ENCODE results near the gene DLEC1. TPM values are rescaled to one million over a fixed set of nuclear protein-coding genes. Genes with fewer than 3 reads are reported as not detected.
A peak's percentile ranks its signal among the peaks of the same experiment; 100 is the strongest.
"Not testable (repeated sequence)": the region's sequence is repeated elsewhere in the genome, so short reads cannot be mapped to it uniquely, and the experiment has no call there.

The DLEC1 gene
- total RNA-seq, 1 donor from 2014 or later, result 0.41 TPM

DNA sequence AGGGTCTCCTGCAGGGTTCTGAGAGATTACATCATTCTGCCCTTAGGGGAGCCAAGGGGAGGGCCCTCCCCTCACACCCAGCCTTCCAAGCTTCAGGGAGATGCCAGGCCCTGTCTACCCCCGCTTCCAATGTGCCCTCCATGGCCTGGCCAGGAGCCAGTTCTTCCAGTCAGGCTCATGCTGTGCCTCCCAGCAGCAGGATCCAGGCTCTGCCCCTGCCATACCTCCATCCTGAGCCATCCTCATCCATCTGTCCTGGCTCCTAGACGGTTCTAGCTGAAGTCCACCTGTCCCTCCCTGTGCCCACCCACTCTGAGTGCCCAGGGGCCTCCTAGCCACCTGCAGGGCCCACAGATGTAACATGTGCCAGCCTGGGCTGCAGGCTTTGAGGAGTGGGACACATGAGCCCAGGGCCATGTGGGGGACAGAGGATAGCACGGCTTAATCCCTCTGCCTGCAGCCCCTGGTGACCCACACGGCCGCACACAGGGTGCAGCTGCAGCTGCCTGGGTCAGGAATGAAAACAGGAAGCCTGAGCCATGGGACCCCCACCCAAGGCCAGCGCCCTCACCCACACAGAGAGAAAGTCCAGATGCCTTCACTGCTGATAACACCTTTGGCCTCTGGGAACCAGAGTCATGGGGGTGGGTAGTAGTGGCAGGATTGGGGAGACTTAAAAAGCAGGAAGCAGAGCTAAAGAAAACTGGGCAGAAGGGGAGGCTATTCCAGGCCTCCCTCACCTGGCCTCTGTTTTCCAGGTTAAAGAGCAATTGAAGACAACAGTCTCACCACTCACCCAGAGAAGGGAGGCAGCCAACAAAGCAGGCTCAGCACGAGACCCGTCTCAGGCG lies 21.3 kb upstream of the DLEC1 start:
- FAIRE-seq (no peak), DNase-seq (ENCODE audit: low spot score in 2 of 2) (no peak)

GRCh38 chr3:38018296-38019266 lies 20.4 kb upstream of the DLEC1 start:
- FAIRE-seq (no peak), DNase-seq (ENCODE audit: low spot score in 2 of 2) (no peak)

GRCh38 chr3:38019658-38020341 lies 19.2 kb upstream of the DLEC1 start:
- FAIRE-seq, result no peak
- DNase-seq (ENCODE audit: low spot score in 2 of 2), result no peak

DNA sequence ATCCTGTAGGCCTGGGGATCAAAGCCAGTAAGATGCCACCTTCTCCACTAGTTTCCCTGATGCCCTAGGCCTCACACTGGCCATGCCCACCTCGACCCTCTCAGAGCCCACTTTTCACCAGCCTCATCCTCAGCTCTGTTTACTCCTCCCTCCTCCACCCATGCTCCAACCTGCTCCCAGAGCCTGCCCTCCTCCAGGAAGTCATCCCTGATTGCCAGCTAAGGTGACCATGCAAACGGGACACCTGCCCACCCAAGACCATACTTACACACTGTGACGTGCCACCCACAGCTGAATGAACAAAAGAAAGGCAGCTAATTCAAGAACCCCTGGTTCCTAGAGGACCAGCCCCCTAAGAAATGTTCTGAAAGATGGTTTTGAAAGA lies 18.7 kb upstream of the DLEC1 start:
- FAIRE-seq, result no peak

DNA sequence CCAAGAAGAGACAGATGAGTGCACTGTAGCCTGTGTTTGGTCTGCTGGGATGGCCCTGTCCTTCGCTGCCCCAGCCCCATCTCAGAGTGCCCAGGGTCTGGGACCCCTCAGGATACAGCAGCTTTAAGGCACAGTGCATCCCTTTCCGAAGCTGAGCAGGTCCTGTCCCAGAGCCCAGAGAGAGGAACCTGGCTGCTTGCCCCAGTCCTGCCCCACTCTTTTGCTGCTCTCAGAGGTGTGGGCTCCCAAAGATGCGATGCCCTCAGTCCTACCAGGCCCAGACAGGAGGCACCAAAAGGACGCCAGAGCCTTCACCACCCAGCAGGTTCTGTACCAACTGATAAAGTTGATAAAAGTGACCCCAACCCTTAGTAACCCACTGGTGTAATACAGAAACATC lies 17.8 kb upstream of the DLEC1 start:
- DNase-seq (ENCODE audit: low spot score in 2 of 2) (no peak), FAIRE-seq (no peak)

More for the DNA sequence above, 18.7 kb upstream of the DLEC1 start:
- DNase-seq (ENCODE audit: low spot score in 2 of 2), result no peak

GRCh38 chr3:38022301-38022700 lies 16.7 kb upstream of the DLEC1 start:
- DNase-seq (ENCODE audit: low spot score in 2 of 2) (no peak), FAIRE-seq (no peak)

DNA sequence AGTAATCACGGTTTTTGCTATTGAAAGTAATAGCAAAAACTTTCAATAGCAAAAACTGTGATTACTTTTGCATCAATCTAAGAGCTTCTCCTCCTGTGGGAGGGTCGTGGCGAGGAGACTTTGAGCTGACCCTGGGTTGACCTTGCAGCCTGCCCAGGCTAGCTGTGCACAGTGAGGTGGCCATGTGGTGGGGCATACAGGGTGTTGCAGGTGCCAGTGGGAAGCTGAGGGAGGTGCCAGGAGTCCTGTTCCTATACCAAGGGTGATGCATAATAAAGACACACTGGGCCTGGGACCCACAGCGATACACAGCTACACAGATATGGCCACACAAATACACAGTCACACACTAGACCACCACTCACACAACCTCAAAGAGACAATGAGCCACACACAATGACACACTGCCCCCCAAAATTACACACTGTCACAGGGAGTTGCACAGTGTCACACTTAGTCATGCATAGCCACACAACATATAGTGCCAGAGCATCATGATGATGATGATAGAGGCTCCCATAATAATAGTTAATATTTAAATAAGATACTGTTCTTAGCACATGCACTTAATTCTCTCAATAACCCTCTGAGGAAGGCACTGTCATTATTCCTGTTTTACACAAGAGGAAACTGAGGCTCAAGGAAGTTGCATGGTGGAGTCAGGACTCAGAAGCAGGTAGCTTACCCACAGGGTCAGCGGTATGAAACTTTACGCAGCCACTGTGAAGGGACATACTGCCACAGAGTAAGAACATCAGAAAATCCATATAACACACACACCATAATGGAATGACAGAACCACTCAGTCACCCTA lies 15.9 kb upstream of the DLEC1 start:
- FAIRE-seq, result no peak

DNA sequence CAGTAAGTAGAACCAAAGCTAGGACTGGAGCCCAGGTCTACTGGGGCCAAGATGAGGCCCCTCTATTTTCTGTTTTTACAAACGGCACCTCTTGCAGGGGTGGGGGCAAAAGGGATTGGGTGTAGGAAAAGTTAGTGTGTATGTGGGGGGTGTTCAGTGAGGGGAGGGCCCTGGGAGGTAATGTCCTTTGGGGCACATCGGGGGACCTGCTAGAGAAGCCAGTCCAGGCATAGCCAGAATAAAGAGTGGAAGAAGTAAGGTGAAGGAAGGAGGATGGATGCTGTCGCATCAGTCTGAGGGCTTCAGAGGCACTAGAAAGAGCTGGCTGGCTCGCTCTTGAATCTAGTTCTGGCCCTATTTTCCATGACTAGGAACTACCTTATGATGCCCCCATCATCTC lies 12.2 kb upstream of the DLEC1 start:
- DNase-seq (ENCODE audit: low spot score in 2 of 2) (no peak), FAIRE-seq (no peak)

More for the DNA sequence above, 15.9 kb upstream of the DLEC1 start:
- DNase-seq (ENCODE audit: low spot score in 2 of 2), result no peak

GRCh38 chr3:38027466-38028465 lies 11.2 kb upstream of the DLEC1 start:
- DNase-seq (ENCODE audit: low spot score in 2 of 2), result no peak
- FAIRE-seq, result no peak

DNA sequence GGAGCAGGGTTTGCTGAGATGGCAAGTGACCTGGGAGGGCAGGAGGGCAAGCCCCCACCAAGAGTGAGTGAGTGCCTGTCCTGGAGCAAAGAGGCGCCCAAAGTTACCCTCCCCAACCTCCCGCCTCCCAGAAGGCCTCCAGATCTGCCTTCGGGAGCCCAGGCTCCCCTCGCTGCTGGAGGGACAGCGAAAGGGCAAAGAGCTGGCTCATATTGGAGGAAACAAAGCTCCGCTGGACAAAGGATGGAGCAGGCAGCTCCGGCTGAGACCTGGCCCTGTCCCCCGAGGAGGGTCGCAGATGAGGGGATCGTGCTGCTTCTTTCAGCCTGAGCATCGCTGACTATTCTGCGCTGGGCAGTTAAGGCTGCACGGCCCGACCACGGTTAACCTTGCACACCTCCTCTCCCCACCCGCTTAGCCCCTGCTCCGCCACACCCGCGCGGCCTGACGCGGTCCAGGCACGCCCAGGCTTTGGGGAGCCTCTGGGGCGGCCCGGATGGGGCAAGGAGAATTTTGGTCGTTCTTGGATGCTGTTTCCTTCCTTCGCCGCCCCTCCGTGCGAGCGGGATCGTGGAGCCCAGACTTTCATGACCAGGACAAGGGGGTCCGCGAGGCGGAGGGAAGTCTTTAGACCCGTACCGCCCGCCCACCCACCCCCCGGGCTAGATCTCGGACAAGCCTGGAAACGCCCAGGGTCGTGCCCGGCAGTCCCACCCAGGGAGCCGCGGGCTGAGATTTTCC lies 10.2 kb upstream of the DLEC1 start:
- no peak for DNase-seq (ENCODE audit: low spot score in 2 of 2)
- no peak for FAIRE-seq

DNA sequence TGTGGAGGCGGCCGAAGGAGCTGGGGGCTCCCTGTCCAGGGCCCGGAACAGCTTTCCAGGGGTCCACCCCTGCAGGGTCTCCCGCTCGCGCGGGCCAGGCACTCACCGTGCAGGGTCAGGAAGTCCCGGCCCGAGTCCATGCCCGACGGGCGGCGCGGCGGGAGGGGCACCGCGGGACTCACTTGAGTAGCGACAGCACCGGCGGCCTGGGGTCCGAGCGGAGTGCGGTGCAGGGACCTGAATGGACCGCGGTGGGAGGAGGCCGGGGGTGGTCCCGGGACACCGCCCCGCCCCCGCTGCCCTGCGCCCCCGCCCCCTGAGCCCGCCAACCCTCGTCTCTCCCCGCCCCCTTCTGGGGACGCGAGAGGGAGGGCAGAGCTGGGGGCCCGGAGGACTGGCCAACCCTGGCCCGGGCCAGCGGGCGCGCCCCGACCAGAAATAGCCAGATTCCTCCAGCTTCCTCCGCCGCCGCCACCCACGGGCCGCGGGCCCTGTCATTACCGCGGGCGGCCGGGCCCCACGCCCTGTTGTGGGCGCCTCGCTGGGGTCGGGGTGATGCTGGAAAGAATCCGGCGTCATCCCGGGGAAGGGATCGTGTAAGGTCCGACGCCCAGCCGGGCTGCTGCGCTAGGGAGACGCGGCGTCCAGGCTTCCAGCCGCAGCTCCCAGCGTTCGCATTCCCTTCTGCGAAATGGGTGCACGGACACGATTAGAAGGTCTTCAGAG lies 9.4 kb upstream of the DLEC1 start, which contains the start of gene PLCD1:
TSS of gene PLCD1 (minus strand) at position 243 of the 726 bp plus-strand sequence. CDS start at position 140, 103 bp downstream.
- DNase-seq (ENCODE audit: low spot score in 2 of 2) (peak; percentile 82 to 90), FAIRE-seq (no peak)

DNA sequence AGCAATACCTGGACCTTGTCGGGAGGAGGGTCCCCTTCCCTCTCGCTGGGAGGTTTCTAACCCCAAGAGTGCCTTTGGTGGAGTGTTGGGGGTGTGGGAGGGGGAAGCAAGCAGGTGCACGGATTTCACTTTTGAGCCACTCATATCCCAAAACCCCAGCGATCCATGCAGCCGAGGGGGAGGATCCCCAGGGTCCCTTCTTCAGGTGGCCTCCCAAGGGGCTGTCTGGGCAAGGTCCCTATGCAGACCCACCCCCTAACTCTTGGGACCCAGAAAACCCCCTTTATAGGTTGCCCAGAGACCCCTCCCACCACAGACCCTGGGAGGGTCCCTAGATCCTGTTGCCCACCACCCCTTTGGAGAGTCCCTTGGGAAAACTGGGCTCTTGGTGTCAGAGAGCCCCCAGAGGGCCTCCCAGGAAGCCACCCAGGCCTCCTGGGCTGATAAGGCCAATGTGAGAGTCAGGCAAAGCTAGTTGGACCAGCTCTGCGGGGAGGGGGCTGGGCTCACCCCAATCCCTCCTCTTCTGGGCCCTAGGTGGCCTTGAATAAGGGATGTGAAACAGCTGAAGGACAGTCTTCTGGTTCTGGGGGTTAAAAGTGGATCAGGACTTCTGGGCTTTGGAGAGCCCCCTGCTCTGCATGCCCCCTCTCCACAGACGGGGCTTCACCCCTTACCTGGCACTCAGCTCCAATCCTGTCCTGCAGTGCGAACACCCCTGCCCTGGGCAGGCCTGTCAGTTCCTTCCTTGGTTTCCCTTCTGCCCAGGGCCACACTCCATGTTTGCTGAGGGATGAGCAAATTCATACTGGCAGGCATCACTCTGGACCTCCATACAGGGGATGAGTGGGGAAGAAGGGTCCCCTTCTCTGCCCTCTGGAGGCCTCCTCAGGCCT lies 8.6 kb upstream of the DLEC1 start:
- no peak for FAIRE-seq
- no peak for DNase-seq (ENCODE audit: low spot score in 2 of 2)

DNA sequence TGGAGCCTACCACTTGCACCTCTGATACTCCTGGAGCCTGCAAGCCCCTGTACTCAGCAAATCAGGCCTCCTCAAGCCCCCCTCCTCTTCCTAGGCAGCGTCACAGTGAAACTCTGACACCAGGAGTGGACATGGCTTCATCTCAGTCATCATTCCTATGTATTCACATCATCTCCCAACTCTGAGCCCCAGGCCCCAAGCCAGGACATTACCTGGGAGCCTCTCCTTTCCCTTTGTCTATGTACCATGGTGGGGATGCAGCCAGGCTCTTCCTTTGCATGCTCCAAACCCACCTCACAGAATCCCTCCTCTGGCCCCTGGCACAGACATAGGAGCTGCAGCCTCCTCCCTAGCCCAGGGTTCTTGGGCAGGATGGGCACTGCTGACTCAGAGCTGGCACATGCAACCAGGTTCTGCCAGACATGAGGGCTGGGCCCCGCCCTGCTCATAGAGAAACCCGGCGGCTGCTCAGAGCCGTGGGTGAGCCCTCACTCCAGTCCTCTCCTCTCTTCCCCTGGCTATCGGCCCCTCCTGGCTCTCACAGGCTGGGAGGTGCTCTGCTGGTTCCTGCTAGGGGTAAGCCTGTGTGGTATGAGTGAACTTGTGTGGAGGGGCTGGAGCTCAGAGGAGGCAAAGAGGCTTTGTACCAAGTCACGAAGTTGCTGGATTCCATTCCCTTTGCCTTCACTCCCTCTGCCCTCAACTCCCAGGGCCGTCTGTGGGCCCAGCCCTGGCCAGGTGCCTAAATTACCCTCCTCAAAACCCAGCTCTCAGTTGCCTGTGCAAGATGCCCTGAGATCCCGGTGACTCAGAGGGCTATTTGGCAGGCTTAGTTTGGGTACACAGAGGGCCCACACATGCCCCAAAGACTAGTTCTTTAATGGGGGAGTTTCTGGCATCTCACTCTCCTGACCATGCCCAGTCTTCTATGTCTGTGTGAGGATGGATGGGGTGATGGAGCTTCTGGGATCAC lies 7.7 kb upstream of the DLEC1 start:
- DNase-seq (ENCODE audit: low spot score in 2 of 2) (no peak), FAIRE-seq (no peak)

GRCh38 chr3:38032328-38032865 lies 6.6 kb upstream of the DLEC1 start:
- DNase-seq (ENCODE audit: low spot score in 2 of 2), result no peak
- no peak for FAIRE-seq

DNA sequence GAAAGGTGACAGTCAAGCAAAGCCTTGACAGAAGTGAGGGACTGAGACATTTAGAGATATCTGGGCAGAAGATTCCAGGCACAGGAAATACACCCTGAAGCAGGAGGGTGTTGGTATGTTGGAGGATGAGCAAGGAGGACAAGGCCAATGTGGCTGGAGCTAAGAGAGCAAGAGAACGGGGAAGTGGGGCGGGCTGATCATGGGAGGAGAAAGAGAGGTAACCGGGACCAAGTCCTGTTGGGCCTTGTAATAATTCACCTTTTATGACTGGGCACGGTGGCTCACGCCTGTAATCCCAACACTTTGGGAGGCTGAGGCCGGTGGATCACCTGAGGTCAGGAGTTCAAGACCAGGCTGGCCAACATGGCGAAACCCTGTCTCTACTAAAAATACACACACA lies 5.4 kb upstream of the DLEC1 start:
- DNase-seq (ENCODE audit: low spot score in 2 of 2); FAIRE-seq: not testable (repeated sequence)
